HuH-7 (cell line): ENCODE data around the gene ZNF831.

Experiments used
- DNase-seq: peaks from one replicate; pipeline ENCODE4 v3.0.0; 2011; ENCODE audit warnings: low spot score

ZNF831 gene

DNA sequence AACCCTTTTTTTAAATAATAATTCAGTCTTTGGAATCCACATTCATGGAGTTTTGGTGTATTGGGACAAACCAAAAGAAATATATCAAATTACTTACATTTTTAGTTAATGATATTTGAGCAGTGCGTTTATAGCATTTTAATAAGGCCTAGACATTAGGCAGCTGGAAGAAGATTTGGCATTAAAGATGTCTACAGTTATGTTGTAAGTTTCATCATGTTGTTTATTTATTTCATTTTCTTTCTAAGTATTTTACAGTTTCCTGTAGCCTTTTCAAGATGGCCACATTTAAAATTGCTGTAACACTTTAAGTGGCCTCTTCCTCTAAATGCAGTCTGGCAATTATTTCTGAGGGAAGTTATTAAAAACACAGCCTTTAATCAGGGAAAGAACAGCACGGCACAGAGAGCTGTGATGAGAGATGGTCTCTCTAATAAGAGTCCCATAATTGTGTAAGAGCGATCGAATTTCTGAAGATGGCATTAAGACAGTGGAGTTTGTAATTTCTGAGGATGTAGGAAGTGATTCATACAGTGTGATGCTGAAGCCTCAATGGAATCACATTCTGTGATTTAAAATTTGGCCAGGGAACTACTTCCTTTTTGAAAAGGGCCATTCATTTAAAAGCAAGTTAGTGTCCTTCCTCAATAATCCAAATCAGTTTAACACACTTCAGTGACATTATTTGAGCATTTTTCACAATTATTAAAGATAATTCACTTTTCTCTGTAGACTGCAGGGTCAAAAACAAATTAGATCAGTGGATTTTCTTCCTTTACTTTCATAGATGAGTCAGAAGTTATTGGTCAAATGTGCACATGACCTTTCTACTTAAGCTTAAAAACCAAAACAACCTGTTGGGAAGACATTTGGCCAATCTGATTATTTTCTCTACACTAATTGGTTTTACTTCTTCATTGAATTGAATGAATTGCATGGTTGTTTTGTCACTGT lies 84.4 kb downstream of the ZNF831 start:
- no peak for DNase-seq

DNA sequence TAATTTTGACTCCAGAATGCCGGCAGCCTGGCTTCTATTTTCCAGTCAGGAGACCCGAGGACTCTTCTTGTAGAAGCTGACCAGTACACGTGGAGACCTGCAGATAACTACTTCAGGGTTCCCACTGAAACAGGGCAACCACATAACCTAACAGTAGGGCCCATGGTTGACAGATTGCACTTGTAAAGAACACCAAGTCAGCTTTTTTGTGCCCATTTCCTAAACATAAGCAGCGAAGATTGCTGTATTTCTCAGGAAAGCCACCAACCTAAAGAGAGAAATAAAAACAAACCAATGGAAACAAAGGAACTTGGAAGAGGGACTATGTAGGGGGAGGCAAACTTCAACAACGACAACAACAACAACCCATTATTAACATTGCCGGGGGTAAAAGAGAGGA lies 86.7 kb downstream of the ZNF831 start:
- no peak for DNase-seq

DNA sequence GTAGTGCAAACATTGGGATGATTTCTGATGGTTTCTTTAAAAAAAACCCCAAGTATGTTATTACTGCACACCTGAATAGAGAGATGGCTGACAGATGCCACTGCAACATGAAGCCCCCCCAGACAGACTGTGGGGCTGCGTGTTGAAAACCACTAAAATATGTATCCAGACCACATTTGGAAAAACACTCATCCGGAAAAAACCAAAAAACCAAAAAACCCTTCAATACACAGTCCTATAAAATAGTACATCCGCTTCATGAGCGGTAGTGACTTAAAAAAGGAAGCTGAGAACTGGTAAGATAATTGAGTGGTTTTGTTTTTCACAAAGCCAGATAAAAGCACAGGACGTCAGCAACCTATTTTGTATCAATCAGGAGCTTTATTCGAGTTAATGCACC lies 89.7 kb downstream of the ZNF831 start:
- no peak for DNase-seq

DNA sequence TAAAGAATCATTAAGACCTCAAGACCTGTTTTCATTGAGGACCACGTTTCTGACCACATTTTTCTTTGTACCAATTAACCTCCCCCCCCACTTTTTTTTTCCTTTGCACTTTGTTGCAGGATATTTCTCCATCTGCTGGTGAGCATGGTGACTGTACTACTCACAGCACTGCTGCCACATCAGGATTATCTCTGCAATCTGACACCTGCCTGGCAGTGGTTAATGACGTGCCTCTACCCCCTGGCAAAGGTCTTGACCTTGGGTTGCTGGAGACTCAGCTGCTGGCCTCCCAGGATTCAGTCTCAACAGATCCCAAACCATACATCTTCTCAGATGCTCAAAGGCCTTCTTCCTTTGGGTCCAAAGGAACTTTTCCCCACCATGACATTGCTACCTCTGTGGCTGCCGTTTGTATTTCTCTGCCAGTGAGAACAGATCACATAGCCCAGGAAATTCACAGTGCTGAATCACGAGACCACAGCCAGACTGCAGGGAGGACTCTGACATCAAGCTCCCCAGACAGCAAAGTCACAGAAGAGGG lies 90.2 kb downstream of the ZNF831 start:
- no peak for DNase-seq

DNA sequence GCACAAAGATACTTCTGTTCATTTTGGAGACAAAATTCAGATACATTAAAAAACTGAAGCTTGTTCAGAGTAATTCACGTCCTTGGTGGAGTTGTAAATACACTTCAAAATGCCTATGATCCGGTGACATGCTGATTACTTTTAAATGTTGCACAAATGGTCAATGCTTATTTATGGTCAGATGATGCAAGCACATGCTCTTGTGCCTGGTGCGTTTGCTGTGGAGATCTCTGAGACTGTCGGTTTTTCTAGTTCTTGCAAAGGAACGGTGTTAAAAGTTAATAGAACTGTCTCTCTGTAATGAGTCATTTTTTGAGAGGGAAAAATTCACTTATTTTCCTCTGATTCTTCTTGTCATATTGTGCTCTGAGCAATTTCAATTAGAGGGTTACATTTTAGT lies 91.6 kb downstream of the ZNF831 start:
- DNase-seq = no peak

GRCh38 chr20:59258221-59258621 lies 94.6 kb downstream of the ZNF831 start:
- DNase-seq = no peak

GRCh38 chr20:59259946-59260345 lies 96.3 kb downstream of the ZNF831 start:
- no peak for DNase-seq

- DNase-seq = no peak
Measured at GRCh38 chr20:59265298-59265697, 101.7 kb downstream of the ZNF831 start.

GRCh38 chr20:59268870-59269269 lies 105.2 kb downstream of the ZNF831 start:
- no peak for DNase-seq

- no peak for DNase-seq
Measured at GRCh38 chr20:59269411-59270025, 105.9 kb downstream of the ZNF831 start.

GRCh38 chr20:59270380-59270779 lies 106.8 kb downstream of the ZNF831 start:
- no peak for DNase-seq

DNA sequence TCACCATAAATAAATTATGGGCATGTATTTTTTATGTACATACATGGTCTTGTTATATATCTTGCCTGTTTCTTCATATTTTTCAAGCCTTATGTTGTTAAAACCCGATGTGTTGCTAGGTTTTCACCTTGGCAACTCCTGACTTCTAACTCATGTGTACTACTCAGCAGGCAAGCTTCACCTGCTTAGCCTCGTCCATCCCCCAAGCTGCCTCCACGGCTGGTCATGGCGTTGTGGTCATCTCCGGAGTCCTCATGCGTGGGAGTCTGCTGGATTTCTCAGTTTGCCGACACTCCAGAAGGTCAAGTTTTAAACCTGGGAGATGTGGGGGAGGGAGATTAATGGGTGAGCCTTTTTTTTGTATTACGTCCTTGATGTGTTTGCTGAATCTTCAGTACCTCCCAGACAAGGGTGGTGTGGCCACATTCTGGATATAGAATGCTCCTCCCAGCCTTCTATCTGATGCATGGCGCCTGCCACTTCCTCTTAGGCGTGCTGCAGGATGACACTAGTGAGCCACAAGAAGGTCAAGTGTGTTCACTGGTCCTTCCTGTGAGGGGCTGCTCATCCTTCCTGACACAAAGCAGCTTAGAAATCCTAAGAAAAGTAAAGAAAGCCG lies 110.2 kb downstream of the ZNF831 start:
- DNase-seq = no peak

DNA sequence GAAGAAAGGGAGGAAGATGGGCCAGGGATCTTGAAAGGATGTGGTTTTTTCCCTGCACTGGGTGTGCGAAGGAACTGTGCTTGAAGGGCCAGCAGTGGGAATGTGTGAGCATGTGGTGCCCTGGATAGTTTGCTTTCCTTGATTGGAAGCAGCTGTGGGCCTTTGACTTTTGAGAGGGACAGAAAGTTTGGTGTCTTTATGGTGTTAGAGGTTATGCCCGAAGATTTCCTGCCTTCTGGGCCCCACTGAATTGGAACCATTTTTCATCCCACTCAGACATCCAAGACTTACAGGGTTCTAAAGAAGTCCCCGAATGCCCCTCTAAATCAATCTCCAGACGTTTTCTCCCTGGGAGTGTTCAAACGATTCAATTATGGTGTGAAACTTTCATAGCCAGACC lies 113.3 kb downstream of the ZNF831 start:
- DNase-seq = no peak

DNA sequence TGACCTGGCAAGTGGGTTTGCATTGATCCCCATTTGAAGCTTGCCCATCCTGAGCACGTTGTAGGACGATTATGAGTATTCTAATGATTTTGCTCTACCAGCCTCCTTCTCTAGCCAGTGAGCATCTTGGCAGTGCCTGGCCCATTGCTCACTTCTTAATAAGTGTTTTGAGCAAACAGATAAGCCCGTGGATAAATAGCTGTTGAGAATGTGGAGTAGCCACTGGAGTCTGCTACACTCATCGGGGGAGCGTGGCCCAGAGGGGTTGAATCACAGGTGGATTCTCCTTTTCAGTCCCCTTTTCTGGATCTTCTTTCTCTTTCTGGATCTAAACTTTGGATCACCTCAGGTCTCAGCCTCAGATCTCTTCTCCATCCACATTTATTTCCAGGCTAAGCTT lies 120.8 kb downstream of the ZNF831 start:
- no peak for DNase-seq

- DNase-seq = no peak
Measured at GRCh38 chr20:59289994-59290393, 126.4 kb downstream of the ZNF831 start.

GRCh38 chr20:59291740-59292383 lies 128.2 kb downstream of the ZNF831 start:
- DNase-seq = no peak

DNA sequence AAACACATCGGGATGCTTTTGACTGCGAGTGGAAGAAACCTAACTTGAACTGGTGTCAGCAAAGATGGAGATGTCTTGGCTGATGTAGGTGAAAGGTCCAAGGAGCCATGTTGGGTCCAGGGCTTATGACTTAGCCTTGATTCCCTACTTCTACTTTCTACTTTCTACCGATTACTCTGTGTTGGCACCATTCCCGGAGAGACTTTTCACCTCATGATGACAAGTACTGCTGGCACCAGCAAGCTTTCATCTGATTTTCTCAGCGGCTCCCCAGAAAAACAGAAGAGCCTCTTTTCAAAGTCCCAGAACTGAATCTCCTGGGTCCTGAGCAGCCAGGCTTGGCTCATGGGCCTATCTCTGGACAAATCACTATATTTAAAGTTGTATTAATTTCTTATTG lies 131.9 kb downstream of the ZNF831 start:
- DNase-seq = no peak

DNA sequence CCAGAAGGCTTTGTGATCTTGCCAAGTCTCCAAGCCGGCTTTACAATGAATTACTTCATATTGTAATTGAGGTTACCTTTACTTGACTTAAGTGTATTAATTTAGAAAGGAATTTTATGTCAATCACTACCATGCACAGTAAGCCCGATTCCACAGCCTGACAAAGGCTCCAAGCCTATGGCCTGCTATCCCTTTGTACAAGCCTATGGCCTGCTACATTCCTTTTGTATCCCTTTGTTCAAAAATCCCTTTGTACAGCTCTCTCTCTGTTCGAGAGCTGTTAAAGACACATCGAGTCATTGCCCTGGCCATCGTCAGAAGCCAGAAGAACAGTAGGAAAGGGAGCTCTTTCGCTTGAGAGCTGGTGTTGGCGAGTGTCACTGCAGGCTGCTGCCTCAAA lies 134.1 kb downstream of the ZNF831 start:
- no peak for DNase-seq

DNA sequence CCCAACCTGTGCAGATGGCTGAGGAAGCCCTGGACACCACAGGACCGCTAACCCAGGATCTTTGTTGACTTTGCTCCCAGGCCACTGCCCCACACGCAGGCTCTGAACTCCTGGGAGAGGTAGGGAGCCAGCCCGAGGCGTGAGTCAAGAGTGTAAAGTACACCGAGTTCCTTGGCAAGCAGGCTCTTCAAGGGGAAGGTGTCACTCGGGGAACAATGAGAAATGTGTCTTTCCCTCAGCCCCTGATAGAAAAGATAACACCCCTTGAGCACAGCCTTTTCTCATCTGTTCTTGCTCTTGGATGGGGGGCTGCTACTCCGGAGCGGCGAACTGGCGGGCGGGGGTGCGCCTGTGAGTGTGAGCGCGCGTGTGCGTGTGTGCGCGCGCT lies 136.3 kb downstream of the ZNF831 start:
- DNase-seq = no peak

DNA sequence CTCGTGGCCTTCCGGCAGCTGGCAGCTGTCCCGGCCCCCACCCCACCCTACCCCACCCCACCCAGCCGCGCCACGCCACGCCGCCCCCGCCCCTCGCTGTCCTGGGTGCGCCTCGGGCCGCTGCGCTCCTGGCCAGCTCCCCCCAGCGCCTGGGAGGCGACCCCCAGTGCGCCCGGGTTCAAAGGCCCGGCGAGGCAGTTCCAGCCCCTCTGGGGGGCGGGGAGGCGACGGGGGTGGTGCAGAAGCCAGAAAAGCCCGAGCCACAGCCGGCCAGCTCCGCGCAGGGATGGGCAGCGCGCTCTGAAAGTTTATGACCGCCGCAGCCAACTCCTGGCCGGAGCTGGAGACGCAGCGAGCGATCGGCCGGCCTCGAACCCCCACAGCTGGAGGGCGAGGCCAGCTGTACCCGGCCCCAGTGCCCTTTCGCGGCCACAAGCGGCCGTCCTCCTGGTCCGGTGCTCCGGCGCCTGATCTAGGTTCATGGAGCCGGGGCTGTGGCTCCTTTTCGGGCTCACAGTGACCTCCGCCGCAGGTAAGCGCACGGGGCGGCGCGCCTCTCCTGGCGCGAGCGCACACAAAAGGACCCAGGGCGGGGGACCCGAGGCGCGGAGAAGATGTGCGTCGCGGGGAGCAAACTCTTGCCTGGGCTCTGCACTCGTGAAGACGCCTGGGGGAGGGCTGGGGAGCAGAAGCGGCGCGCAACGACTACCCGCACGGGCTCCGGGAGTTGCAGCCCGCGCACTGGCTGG lies 136.9 kb downstream of the ZNF831 start, which contains the start of gene EDN3:
EDN3 (plus strand) TSS at position 279 of the 749 bp plus-strand sequence; CDS start at position 481, 202 bp downstream.
- no peak for DNase-seq

DNA sequence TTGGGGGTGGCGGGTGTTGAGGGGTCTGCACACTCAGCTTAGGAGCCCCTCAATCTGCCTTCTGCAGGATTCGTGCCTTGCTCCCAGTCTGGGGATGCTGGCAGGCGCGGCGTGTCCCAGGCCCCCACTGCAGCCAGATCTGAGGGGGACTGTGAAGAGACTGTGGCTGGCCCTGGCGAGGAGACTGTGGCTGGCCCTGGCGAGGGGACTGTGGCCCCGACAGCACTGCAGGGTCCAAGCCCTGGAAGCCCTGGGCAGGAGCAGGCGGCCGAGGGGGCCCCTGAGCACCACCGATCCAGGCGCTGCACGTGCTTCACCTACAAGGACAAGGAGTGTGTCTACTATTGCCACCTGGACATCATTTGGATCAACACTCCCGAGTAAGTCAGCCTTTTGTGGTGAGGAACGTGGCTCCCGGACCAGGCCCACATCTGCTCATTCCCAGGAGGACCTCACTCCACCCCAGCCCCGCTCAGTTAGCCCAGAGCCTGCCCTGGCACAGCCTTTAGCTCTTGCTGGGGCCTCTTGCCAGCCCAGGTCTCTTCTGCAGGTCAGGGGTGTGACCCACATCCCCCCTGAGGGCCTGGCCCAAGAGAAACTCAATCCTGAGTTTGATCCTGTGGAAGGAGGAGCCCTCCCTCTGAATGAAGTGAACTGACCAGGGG lies 137.9 kb downstream of the ZNF831 start:
- DNase-seq = no peak
